A673 (cell line): Measurements from ENCODE around the gene LRP1B. TPM values are rescaled to one million over a fixed set of nuclear protein-coding genes. Genes with fewer than 3 reads are reported as not detected.

Source experiments
- BruUV-seq: library from RNA; stranded (reverse); fragments of 400-500 nt; replicated peaks from 2 replicates; lab custom pipeline; 2021; lab: Mats Ljungman, UMichigan
- CTCF ChIA-PET: fragments of 300-600 bp; sonication (Branson Sonifier 250); formaldehyde crosslinking; loops from one replicate; lab custom pipeline; 2022; ENCODE audit warnings: antibody characterized with exemption; lab: Charles Lee
- POLR2A ChIA-PET: fragments of 300-600 bp; sonication (Branson Sonifier 250); formaldehyde crosslinking; loops from one replicate; lab custom pipeline; 2022; ENCODE audit warnings: antibody characterized with exemption; ENCODE audit not compliant: low non-redundant PET; lab: Charles Lee
- DNase-seq: peaks from one replicate; pipeline ENCODE4 v3.0.0-alpha.2; 2015; ENCODE audit warnings: low spot score
- H3K27ac ChIP-seq: fragments of 200-600 bp; sonication (generic); 2 replicates; pipeline ENCODE4 v1.5.1; 2016; ENCODE audit warnings: mixed run types, low read depth, mild to moderate bottlenecking, mixed read lengths, antibody characterized with exemption, low read length; ENCODE audit not compliant: poor library complexity, severe bottlenecking
- H3K27me3 ChIP-seq: fragments of 200-600 bp; sonication (generic); replicated peaks from 2 replicates; pipeline ENCODE4 v1.6.1; 2017; ENCODE audit warnings: mixed run types, low read depth, mild to moderate bottlenecking, mixed read lengths, antibody characterized with exemption, low read length; ENCODE audit not compliant: insufficient read depth, poor library complexity
- H3K36me3 ChIP-seq: fragments of 200-600 bp; sonication (generic); 2 replicates; pipeline ENCODE4 v1.6.1; 2016; ENCODE audit warnings: mixed run types, mild to moderate bottlenecking, mixed read lengths, antibody characterized with exemption, low read length; ENCODE audit not compliant: insufficient read depth, poor library complexity, severe bottlenecking
- H3K4me1 ChIP-seq: fragments of 200-600 bp; sonication (generic); 2 replicates; pipeline ENCODE4 v1.6.1; 2017; ENCODE audit warnings: mixed run types, mild to moderate bottlenecking, mixed read lengths, antibody characterized with exemption, low read length; ENCODE audit not compliant: insufficient read depth, poor library complexity, severe bottlenecking
- H3K4me3 ChIP-seq: fragments of 200-600 bp; sonication (generic); 2 replicates; pipeline ENCODE4 v1.5.1; 2016; ENCODE audit warnings: low read depth, mixed run types, mild to moderate bottlenecking, mixed read lengths, low read length; ENCODE audit not compliant: poor library complexity, severe bottlenecking
- H3K9me3 ChIP-seq: fragments of 200-600 bp; sonication (generic); 2 replicates; pipeline ENCODE4 v1.6.1; 2016; ENCODE audit warnings: mixed run types, low read depth, mild to moderate bottlenecking, mixed read lengths, antibody characterized with exemption, low read length; ENCODE audit not compliant: poor library complexity, severe bottlenecking
- CTCF ChIP-seq: fragments of 300-800, 200-600 bp; sonication (generic); conservative IDR thresholded peaks from 2 replicates; pipeline ENCODE4 v1.5.1; 2017; ENCODE audit warnings: low read depth, mild to moderate bottlenecking, antibody characterized with exemption, low read length, moderate library complexity, mixed read lengths
- EZH2 ChIP-seq: fragments of 200-600 bp; sonication (generic); IDR thresholded peaks from 2 replicates; pipeline ENCODE4 v1.6.1; 2017; ENCODE audit warnings: borderline replicate concordance, low read depth, mild to moderate bottlenecking, mixed read lengths, antibody characterized with exemption, low read length; ENCODE audit not compliant: poor library complexity, severe bottlenecking
- intact Hi-C: fragments of 100-400 bp; cut with micrococcal nuclease; formaldehyde crosslinking; loops from one replicate; pipeline ENCODE4 v1.10.0; 2022; ENCODE audit not compliant: unreplicated experiment
- total RNA-seq: library from RNA; stranded (reverse); gene quantifications from 2 replicates; pipeline ENCODE4 v1.2.3, GENCODE V29; 2021

The LRP1B gene
- total RNA-seq, 1 experiment from 2014 or later, result 9.9 TPM

GRCh38 chr2:142065700-142066099 lies 65.1 kb downstream of the LRP1B start:
- ChIA-PET POLR2A (no interaction called here), CTCF (no interaction called here)
- Histone ChIP-seq H3K9me3 (no peaks in the 10 kb centered on the region), H3K27ac (no peak overlapping the region), H3K4me1 (peaks cover 24% of the 10 kb centered on the region), H3K27me3 (no peaks in the 10 kb centered on the region), H3K4me3 (no peak overlapping the region), H3K36me3 (no peaks in the 10 kb centered on the region)
- TF ChIP-seq CTCF, result no peak
- no peak for TF ChIP-seq EZH2
- intact Hi-C loops, result loop anchor here (2.0 kb wide), 1 partner anchor 33 kb away; no protein-coding TSS in a partner anchor
- BruUV-seq, result no TSS peak
- DNase-seq, result peak; percentile 49

GRCh38 chr2:142065156-142065555 lies 65.7 kb downstream of the LRP1B start:
- ChIA-PET CTCF (no interaction called here), POLR2A (no interaction called here)
- Histone ChIP-seq H3K4me3 (no peak overlapping the region), H3K27ac (peak overlapping the region; percentile 24), H3K36me3 (no peaks in the 10 kb centered on the region), H3K9me3 (no peaks in the 10 kb centered on the region), H3K4me1 (peaks cover 24% of the 10 kb centered on the region), H3K27me3 (no peaks in the 10 kb centered on the region)
- no TSS peak for BruUV-seq
- TF ChIP-seq EZH2, result no peak
- TF ChIP-seq CTCF, result no peak
- intact Hi-C loops, result no loop called here
- DNase-seq, result peak; percentile 62

GRCh38 chr2:142061733-142062132 lies 69.1 kb downstream of the LRP1B start:
- BruUV-seq, result no TSS peak
- TF ChIP-seq EZH2 (no peak), CTCF (no peak)

More at GRCh38 chr2:142061733-142062132, 69.1 kb downstream of the LRP1B start:
- CTCF ChIA-PET, result no interaction called here
- POLR2A ChIA-PET, result no interaction called here
- H3K9me3 ChIP-seq, result no peaks in the 10 kb centered on the region
- peaks cover 24% of the 10 kb centered on the region for H3K4me1 ChIP-seq
- no peak overlapping the region for H3K27ac ChIP-seq
- DNase-seq, result no peak
- H3K27me3 ChIP-seq, result no peaks in the 10 kb centered on the region
- no peak overlapping the region for H3K4me3 ChIP-seq
- intact Hi-C loops, result no loop called here
- no peaks in the 10 kb centered on the region for H3K36me3 ChIP-seq
